Activated naive CD8-positive, alpha-beta T cell treated with anti-CD3 and anti-CD28 coated beads, Interleukin-2, amount 50 U/mL, for 24 hours (primary cell): ENCODE results near the gene ABCG5.

ENCODE experiments used
- ATAC-seq: fragments of 150-1000 bp; cut with Tn5 transposase; one replicate; pipeline ENCODE4 v1.10.0; 2021
- DNase-seq: peaks from one replicate; pipeline ENCODE4 v3.0.0; 2021
- H3K27ac Mint-ChIP-seq: one replicate; pipeline ENCODE4 v1.8.0; 2021; ENCODE audit warnings: mild to moderate bottlenecking, mixed read lengths
- H3K27me3 Mint-ChIP-seq: one replicate; pipeline ENCODE4 v1.8.0; 2021; ENCODE audit warnings: mixed read lengths
- H3K36me3 Mint-ChIP-seq: one replicate; pipeline ENCODE4 v1.8.0; 2021; ENCODE audit warnings: low read depth, mixed read lengths
- H3K4me1 Mint-ChIP-seq: one replicate; pipeline ENCODE4 v1.8.0; 2021; ENCODE audit warnings: mixed read lengths
- H3K4me3 Mint-ChIP-seq: one replicate; pipeline ENCODE4 v1.8.0; 2021; ENCODE audit warnings: mild to moderate bottlenecking, moderate library complexity, mixed read lengths
- H3K9me3 Mint-ChIP-seq: one replicate; pipeline ENCODE4 v1.8.0; 2021; ENCODE audit warnings: mixed read lengths

Gene ABCG5

DNA sequence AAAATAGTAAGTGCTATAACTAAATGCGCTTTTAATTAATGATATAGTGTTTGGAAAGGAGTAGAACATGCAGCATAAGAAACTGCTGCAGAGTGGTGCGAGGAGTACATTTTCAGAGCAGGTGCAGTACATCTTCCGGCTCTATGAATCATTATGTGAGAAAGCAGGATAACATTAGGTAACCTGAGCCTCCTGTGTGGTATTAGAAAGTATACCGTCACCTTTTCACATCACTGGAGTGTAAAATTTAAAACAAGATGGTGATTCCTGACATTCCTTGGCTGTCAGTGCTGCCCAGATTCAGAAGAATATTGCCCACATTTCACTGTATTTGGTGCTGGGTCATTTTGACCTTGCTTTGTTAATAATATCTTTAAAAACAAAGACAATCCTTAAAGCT is 72.6 kb downstream of the ABCG5 start:
- Mint-ChIP-seq H3K36me3 (no peaks in the 10 kb centered on the region), H3K27me3 (peaks cover 4% of the 10 kb centered on the region), H3K4me1 (peaks cover 15% of the 10 kb centered on the region), H3K27ac (peak overlapping the region; percentile 29), H3K9me3 (no peaks in the 10 kb centered on the region), H3K4me3 (no peak overlapping the region)
- no peak for ATAC-seq
- no peak for DNase-seq

DNA sequence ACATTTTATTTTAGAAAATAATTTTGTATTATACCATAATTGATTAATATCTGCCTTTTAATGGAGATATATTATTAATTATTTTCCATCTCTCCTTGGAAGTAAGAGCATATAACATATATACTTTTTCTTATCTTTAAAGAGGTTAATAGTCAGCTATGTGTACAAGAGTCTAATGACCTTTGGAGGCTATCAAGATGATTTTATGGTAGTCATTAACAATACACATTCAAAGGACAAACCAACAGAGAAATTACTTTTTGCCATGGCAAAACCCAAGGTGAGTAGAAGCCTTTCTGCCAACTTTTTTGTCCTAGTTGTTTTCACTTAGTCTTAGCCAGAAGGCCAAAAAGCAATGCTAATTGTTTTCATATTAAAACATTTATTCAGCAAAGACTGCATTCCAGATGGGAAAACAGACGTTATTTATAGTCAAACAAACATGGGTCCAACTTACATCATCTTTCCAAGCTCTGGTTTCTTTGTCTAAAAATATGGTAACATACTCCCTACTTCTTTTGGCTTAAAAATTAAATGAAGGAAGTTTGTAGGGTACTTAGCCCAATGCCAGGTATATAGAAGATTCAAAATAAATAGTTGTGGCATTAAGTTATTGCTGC is 74.4 kb downstream of the ABCG5 start:
- ATAC-seq (no peak), DNase-seq (no peak)
- H3K27me3 Mint-ChIP-seq: peaks cover 2% of the 10 kb centered on the region
- H3K4me3 Mint-ChIP-seq: no peak overlapping the region
- peaks cover 15% of the 10 kb centered on the region for H3K4me1 Mint-ChIP-seq
- H3K36me3 Mint-ChIP-seq: no peaks in the 10 kb centered on the region
- no peaks in the 10 kb centered on the region for H3K9me3 Mint-ChIP-seq
- H3K27ac Mint-ChIP-seq: no peak overlapping the region

DNA sequence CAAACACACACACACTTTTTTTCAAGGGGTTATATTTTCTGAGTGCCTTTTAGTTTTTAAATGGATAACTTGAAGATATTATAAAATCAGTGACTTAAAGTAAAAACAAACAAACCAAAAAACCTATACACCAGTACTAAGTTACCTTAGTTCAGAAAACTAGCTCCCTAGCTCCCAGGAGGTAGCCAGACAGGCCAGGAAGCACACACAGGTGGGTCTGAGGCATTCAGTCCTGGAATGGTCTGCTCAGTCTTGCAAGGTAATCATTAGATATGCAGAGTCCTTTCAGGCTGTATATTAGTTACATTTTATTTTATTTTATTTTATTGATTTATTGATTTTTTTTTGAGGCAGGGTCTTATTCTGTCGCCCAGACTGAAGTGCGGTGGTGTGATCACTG is 75.5 kb downstream of the ABCG5 start:
- Mint-ChIP-seq H3K36me3 (no peaks in the 10 kb centered on the region), H3K27me3 (no peaks in the 10 kb centered on the region), H3K9me3 (no peaks in the 10 kb centered on the region), H3K4me3 (no peak overlapping the region), H3K27ac (no peak overlapping the region), H3K4me1 (peaks cover 15% of the 10 kb centered on the region)
- ATAC-seq: no peak
- no peak for DNase-seq
